Measurements from ENCODE around the gene COG5. TPM values are rescaled to one million over a fixed set of nuclear protein-coding genes. Genes with fewer than 3 reads are reported as not detected.

Gene COG5
- total RNA-seq, 1 experiment from 2014 or later, result 23.6 TPM

DNA sequence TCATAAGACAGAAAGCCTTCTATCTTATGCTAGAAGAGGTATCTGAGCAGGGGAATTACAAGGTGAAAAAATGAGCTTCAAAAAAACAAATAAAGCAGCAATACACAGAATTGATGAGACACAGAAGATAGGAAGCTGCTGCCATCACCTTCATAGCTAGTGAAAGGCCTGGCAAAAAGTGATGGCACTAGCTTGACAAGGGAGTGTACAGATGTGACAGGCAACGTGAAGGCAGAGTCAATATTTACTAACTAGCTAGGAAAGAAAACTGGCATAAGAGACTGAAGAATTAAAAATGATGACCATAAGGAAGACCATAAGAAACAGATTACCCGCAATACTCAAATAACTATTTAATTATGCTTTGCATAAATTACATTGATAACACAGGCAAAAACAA lies 84.4 kb downstream of the COG5 start:
- Mint-ChIP-seq H3K4me1 (ENCODE audit: low read depth, unreplicated experiment) (no peaks in the 10 kb centered on the region), H3K4me3 (ENCODE audit: low read depth, unreplicated experiment) (no peak overlapping the region), H3K27me3 (ENCODE audit: unreplicated experiment) (no peaks in the 10 kb centered on the region), H3K9me3 (ENCODE audit: low read depth, unreplicated experiment) (no peaks in the 10 kb centered on the region), H3K27ac (ENCODE audit: unreplicated experiment) (no peak overlapping the region), H3K36me3 (ENCODE audit: insufficient read depth, unreplicated experiment) (no peaks in the 10 kb centered on the region)
- intact Hi-C loops (cut with micrococcal nuclease; ENCODE audit: unreplicated experiment), result no loop called here
- CTCF ChIA-PET, result no interaction called here
- TF ChIP-seq, protein P1, sequence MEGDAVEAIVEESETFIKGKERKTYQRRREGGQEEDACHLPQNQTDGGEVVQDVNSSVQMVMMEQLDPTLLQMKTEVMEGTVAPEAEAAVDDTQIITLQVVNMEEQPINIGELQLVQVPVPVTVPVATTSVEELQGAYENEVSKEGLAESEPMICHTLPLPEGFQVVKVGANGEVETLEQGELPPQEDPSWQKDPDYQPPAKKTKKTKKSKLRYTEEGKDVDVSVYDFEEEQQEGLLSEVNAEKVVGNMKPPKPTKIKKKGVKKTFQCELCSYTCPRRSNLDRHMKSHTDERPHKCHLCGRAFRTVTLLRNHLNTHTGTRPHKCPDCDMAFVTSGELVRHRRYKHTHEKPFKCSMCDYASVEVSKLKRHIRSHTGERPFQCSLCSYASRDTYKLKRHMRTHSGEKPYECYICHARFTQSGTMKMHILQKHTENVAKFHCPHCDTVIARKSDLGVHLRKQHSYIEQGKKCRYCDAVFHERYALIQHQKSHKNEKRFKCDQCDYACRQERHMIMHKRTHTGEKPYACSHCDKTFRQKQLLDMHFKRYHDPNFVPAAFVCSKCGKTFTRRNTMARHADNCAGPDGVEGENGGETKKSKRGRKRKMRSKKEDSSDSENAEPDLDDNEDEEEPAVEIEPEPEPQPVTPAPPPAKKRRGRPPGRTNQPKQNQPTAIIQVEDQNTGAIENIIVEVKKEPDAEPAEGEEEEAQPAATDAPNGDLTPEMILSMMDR (IDR thresholded peaks at IDR 0.05; ENCODE audit: unreplicated experiment), result no peak
- DNase-seq, result no peak
- no TSS peak for BruUV-seq (replicated peaks)

DNA sequence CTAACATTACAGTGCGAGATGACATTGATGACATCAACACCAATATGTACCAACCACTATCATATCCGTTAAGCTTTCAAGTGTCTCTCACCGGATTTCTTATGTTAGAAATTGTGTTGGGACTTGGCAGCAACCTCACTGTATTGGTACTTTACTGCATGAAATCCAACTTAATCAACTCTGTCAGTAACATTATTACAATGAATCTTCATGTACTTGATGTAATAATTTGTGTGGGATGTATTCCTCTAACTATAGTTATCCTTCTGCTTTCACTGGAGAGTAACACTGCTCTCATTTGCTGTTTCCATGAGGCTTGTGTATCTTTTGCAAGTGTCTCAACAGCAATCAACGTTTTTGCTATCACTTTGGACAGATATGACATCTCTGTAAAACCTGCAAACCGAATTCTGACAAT lies 89.6 kb downstream of the COG5 start:
- DNase-seq, result no peak
- Mint-ChIP-seq H3K9me3 (ENCODE audit: low read depth, unreplicated experiment) (no peaks in the 10 kb centered on the region), H3K27me3 (ENCODE audit: unreplicated experiment) (no peaks in the 10 kb centered on the region), H3K4me1 (ENCODE audit: low read depth, unreplicated experiment) (no peaks in the 10 kb centered on the region), H3K36me3 (ENCODE audit: insufficient read depth, unreplicated experiment) (no peaks in the 10 kb centered on the region), H3K4me3 (ENCODE audit: low read depth, unreplicated experiment) (no peak overlapping the region), H3K27ac (ENCODE audit: unreplicated experiment) (no peak overlapping the region)
- intact Hi-C loops (cut with micrococcal nuclease; ENCODE audit: unreplicated experiment), result no loop called here
- TF ChIP-seq, protein P1 (IDR thresholded peaks at IDR 0.05; ENCODE audit: unreplicated experiment), result no peak
- CTCF ChIA-PET, result no interaction called here
- BruUV-seq (replicated peaks), result no TSS peak

DNA sequence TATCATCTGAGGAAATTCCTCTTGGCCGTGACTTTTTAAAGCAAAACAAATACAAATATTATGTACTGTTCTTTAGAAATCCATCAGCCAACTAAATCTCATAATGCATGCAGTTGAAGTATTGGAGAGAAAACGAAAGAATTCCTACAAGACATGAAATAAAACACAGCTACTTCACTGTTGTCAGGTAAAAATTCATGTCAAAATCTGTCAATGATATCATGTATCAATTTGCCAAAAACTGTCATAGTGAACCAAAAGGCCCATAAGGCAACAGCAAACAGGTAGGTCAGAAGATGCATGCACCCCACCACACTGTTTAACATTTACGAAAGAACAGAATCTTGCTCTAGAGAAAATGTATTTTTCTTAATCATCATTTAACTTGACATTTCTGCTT lies 91.6 kb downstream of the COG5 start:
- intact Hi-C loops (cut with micrococcal nuclease; ENCODE audit: unreplicated experiment), result no loop called here
- H3K36me3 Mint-ChIP-seq (ENCODE audit: insufficient read depth, unreplicated experiment), result no peaks in the 10 kb centered on the region
- no TSS peak for BruUV-seq (replicated peaks)
- no peaks in the 10 kb centered on the region for H3K4me1 Mint-ChIP-seq (ENCODE audit: low read depth, unreplicated experiment)
- no peaks in the 10 kb centered on the region for H3K27me3 Mint-ChIP-seq (ENCODE audit: unreplicated experiment)
- no peaks in the 10 kb centered on the region for H3K9me3 Mint-ChIP-seq (ENCODE audit: low read depth, unreplicated experiment)
- CTCF ChIA-PET, result interaction anchor here (1.1 kb wide), 1 partner anchor 403 kb away, joined by 3 read pairs; no protein-coding TSS in a partner anchor
- H3K27ac Mint-ChIP-seq (ENCODE audit: unreplicated experiment), result no peak overlapping the region
- TF ChIP-seq, protein P1 (IDR thresholded peaks at IDR 0.05; ENCODE audit: unreplicated experiment), result no peak
- H3K4me3 Mint-ChIP-seq (ENCODE audit: low read depth, unreplicated experiment), result no peak overlapping the region
- no peak for DNase-seq

DNA sequence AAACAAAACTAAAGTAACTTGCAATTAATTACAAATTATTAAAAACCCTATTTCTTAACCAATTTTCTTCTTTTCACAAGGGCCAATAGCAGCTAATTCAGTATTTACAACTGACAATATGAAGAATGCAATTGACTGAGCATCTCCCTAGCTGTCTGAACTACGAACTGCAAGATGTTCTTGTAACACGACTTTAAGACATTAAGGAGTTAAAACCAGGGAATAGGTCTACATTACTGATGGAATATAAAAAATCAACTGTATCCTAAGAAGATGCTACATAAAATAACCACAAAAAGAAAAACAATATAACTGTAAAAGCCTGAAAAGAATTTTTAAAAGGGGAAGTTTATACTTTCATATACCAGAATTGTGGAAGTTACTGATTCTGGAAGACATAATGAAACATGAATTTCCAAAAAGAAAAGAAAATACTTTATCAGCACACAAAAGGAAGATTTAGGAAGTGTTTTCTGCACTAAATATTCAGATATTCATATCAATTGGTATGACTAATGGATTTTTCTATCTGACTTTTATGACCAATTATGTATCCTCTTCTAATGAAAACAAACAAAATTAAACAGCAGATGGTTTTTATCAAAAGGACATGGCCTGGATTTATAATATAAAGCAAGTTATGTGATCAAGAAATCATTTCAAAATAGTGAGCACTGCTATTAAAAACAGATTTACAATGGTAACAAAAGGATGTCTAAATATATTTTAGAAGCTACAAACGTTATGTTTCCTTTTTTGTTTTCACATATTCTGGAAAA lies 92.2 kb downstream of the COG5 start:
- TF ChIP-seq, protein P1 (IDR thresholded peaks at IDR 0.05; ENCODE audit: unreplicated experiment), result no peak
- H3K4me1 Mint-ChIP-seq (ENCODE audit: low read depth, unreplicated experiment), result no peaks in the 10 kb centered on the region
- H3K9me3 Mint-ChIP-seq (ENCODE audit: low read depth, unreplicated experiment), result no peaks in the 10 kb centered on the region
- intact Hi-C loops (cut with micrococcal nuclease; ENCODE audit: unreplicated experiment), result no loop called here
- BruUV-seq (replicated peaks), result no TSS peak
- H3K4me3 Mint-ChIP-seq (ENCODE audit: low read depth, unreplicated experiment), result no peak overlapping the region
- H3K36me3 Mint-ChIP-seq (ENCODE audit: insufficient read depth, unreplicated experiment), result no peaks in the 10 kb centered on the region
- H3K27me3 Mint-ChIP-seq (ENCODE audit: unreplicated experiment), result no peaks in the 10 kb centered on the region
- H3K27ac Mint-ChIP-seq (ENCODE audit: unreplicated experiment), result no peak overlapping the region
- CTCF ChIA-PET, result no interaction called here
- DNase-seq, result no peak

Measured in Calu3 (cell line).